Adipocyte (in vitro differentiated cells): ENCODE results near the gene KRT76.
"Not testable (repeated sequence)": the region's sequence is repeated elsewhere in the genome, so short reads cannot be mapped to it uniquely, and the experiment has no call there.

Experiments
- DNase-seq: peaks from one replicate; pipeline ENCODE4 v3.0.0-alpha.2; 2015; ENCODE audit warnings: low read depth
- H3K27me3 ChIP-seq: replicated peaks from 2 replicates; pipeline ENCODE4 v1.7.0; 2013; ENCODE audit warnings: mild to moderate bottlenecking, low read length, moderate library complexity; ENCODE audit not compliant: control insufficient read depth, insufficient read depth
- H3K36me3 ChIP-seq: 2 replicates; pipeline ENCODE4 v1.7.0; 2013; ENCODE audit warnings: low read length, mild to moderate bottlenecking, moderate library complexity; ENCODE audit not compliant: control insufficient read depth, insufficient read depth, severe bottlenecking
- H3K4me1 ChIP-seq: 2 replicates; pipeline ENCODE4 v1.7.0; 2013; ENCODE audit warnings: mild to moderate bottlenecking, low read length, moderate library complexity; ENCODE audit not compliant: control insufficient read depth, insufficient read depth
- H3K4me3 ChIP-seq: 2 replicates; pipeline ENCODE4 v1.7.0; 2013; ENCODE audit warnings: mild to moderate bottlenecking, low read length, moderate library complexity
- H3K9ac ChIP-seq: 2 replicates; pipeline ENCODE4 v1.7.0; 2013; ENCODE audit warnings: mild to moderate bottlenecking, low read length, moderate library complexity
- H3K9me3 ChIP-seq: 2 replicates; pipeline ENCODE4 v1.7.0; 2013; ENCODE audit warnings: mild to moderate bottlenecking, low read length, moderate library complexity; ENCODE audit not compliant: control insufficient read depth

Gene KRT76

DNA sequence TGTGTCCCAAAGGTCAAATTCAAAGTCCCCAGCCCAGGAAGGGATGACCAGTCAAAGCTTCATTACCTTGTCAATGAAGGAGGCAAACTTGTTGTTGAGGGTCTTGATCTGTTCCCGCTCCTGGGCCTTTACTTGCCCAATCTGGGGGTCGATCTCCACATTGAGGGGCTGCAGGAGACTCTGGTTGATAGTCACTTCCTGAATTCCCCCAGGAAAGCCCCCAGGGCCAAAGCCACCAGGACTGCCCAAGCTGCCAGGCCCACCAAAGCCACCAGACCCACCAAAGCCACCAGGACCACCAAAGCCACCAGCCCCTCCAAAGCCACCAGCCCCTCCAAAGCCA lies 18.2 kb upstream of the KRT76 start:
- DNase-seq: not testable (repeated sequence)

DNA sequence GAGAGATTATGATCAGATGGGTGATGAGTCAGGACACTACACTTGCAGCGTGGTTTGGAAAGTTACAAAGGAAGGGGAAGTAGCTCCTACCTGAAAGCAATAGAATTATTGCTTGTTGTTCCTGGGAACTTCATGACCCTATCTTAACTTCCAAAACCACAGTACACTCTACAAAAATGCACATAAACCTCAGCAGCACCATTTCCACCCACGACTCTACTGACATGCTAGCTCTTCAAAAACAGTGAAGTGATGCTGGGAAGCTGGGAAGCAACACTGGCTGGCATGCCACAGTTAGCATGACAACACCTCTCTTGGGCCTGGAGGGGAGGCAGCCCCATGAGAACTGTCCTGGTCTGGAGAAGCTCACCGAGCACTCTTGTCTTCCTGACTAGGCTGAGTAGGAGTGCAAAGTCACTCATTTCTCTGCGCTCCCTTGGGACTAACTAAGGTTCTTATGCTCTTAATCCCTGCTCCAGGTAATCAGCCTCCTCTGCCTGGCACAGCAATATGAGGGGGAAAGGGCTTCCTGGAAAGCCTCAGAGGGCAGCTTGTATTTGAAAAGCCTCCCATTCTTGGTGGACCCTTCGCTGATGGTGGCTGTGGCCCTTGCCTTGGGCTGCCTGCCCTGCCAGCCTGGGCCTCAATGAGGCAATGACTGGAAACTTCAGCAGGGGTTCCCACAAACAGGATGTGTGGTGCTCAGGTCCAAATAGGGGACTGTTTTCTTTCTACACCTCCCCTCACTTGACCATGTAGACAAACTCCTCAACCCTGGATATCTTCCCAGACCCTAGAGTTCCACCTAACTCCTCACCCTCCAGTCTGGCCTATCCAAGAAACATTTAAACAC lies 17.6 kb upstream of the KRT76 start:
- H3K36me3 ChIP-seq: no peaks in the 10 kb centered on the region
- no peak for DNase-seq
- no peaks in the 10 kb centered on the region for H3K9me3 ChIP-seq
- no peak overlapping the region for H3K4me3 ChIP-seq
- H3K4me1 ChIP-seq: no peaks in the 10 kb centered on the region
- H3K9ac ChIP-seq: no peak overlapping the region
- peaks cover 24% of the 10 kb centered on the region for H3K27me3 ChIP-seq

More for the DNA sequence above, 18.2 kb upstream of the KRT76 start:
- H3K9me3 ChIP-seq, H3K9ac ChIP-seq, H3K4me1 ChIP-seq, H3K4me3 ChIP-seq, H3K36me3 ChIP-seq: not testable (repeated sequence)
- peaks cover 21% of the 10 kb centered on the region for H3K27me3 ChIP-seq

DNA sequence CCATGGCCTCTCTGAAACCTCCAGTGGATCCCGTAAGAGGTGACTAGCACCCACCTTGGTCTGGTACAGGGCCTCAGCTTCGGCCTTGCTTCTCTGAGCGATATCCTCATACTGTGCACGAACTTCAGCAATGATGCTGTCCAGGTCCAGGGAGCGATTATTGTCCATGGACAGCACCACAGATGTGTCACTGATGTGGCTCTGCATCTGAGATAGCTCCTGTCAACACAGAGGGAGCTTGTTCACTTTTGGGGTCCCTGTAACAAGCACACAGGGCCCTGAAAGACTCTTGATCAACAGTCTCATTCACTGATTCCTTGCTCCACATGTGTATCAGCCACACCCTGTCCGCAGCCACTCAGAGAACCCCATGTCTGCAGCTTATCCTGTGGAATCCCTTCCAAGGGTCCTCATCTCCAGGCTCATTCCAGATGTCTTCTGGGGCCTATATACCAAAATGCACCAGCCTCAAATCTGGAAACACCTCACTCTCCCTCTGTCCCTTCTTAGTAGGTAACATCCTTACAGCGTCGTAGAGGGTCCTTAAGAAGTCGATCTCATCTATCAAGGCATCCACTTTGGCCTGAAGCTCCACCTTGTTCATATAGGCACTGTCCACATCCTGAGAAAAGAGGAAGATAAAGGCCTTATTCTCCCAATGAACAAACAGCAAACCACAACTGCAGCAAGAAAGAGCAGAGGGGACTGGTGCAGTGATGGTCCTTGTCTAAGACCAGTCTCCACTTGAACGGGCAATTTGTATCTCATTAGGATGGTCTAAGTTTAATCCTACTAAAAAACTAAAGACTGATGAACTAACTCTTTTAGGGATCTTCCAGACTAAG lies 15.3 kb upstream of the KRT76 start:
- no peaks in the 10 kb centered on the region for H3K36me3 ChIP-seq
- H3K4me3 ChIP-seq: no peak overlapping the region
- no peak overlapping the region for H3K9ac ChIP-seq
- no peaks in the 10 kb centered on the region for H3K9me3 ChIP-seq
- peaks cover 45% of the 10 kb centered on the region for H3K27me3 ChIP-seq
- H3K4me1 ChIP-seq: no peaks in the 10 kb centered on the region
- no peak for DNase-seq

DNA sequence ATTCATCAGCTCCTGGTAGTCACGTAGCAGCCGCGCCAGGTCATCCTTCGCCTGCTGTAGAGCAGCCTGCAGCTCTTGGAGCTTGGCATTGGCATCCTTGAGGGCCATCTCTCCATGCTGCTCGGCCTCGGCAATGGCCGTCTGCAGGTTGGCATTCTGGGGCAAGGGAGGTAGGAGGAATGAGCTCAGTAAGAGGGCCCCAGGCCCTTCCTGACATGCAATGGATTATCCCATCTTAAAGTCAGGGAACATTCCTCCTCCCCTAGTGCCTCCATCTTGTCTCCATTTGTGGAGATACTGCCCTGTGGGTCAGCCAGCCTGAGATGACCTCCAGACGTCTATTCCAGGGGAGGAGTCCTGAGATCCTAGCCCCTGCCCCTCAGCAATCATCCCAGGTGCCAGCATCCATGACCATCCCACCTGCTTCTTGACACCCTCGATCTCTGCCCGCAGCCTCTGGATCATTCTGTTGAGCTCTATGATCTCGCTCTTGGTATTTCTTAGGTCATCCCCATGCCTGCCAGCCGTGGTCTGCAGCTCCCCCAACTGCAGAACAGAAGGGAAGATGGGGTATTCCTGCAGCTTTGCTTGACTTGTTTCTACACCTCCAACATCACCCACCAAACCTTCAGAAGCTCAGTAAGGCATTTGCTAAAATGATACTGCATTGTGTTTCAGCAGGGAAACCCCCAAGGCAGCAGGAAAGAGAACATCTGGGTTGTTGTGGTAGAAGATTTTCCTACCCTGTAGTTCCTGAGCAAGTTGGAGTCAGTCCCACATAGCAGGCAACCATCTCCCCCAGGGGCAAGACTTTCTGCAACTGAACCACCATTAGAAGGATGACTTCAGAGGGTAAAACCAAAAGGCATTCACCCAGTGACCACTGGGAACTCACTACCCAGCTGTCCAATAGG lies 14.4 kb upstream of the KRT76 start:
- Histone ChIP-seq H3K9ac (no peak overlapping the region), H3K4me1 (no peaks in the 10 kb centered on the region), H3K27me3 (peaks cover 53% of the 10 kb centered on the region), H3K9me3 (no peaks in the 10 kb centered on the region), H3K36me3 (no peaks in the 10 kb centered on the region), H3K4me3 (no peak overlapping the region)
- DNase-seq: no peak

DNA sequence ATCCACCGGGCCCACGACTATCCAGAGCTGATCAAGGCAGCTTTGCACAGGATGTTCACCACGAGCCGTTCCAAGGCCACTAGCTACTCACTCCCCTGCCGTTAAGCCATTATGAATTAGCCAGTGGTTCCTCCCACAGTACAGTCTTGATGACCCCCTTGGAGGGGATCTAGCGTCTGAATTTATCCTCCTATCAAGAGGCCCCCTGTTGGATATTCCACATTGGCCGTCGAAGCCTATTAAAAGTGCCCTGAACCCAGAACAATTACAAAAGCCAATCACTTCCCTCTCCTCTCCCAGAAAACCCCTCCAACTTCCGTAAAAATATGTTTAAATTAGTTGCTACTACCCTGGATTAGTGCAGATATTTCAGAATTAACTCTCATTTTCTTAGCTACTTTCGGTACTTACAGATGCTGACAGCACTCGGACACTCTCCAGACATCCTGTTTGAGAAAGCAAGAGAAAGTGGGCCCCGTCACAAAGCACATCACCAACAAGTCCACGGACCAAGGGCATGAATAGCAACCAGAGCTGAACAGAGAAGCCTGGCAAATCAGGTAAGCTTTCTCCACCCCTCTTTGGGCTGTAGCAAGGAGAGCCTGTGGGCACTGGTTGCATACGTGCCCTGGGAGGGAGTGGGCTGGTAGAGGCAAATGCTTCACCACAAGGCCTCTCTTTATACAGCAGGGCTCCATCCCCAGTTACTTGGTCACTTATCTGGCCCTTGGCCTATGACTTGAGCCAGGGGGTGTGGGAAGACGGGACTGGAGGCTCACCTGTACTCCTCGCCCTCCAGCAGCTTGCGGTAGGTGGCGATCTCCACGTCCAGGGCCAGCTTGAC lies 13.5 kb upstream of the KRT76 start:
- Histone ChIP-seq H3K4me1 (no peaks in the 10 kb centered on the region), H3K4me3 (no peak overlapping the region), H3K36me3 (no peaks in the 10 kb centered on the region), H3K9me3 (peaks cover 1% of the 10 kb centered on the region), H3K9ac (no peak overlapping the region), H3K27me3 (peaks cover 55% of the 10 kb centered on the region)
- no peak for DNase-seq

DNA sequence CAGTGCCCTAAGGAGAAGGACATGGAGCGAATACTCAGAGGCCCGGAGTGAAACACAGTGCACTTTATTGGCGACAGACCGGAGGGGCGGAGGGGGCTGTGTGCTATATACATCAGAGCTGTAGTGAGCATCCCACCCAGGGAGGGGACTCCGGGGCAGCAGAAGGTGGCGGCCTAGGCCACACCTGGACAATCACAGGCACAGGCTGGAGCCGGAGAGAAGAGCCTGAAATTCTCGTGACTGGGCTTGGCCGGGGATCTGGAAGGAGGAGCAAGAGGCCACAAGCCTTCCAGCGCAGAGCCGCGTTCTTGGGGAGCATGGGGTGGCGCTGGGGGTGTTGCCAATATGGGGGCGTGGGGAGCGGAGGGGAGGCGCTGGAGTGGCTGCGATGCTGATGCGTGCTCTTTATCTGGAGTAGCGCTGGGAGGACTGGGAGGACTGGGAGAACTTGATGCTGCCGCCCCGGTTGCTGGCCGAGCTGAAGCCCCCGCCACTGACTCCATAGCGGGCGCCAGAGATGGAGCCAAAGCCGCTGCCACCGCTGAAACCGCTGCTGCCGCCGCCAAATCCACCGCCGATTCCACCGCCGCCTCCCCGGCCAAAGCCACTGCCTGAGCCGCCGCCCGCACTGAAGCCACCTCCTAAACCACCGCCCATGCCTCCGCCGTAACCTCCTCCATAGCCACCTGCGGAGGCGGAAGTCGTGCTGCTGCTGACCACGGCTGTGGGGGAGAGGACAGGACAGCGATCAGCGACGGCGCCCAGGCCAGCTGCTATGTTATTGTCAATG lies 12.7 kb upstream of the KRT76 start:
- no peak for DNase-seq
- no peaks in the 10 kb centered on the region for H3K4me1 ChIP-seq
- no peak overlapping the region for H3K9ac ChIP-seq
- no peaks in the 10 kb centered on the region for H3K36me3 ChIP-seq
- H3K9me3 ChIP-seq: peaks cover 5% of the 10 kb centered on the region
- no peak overlapping the region for H3K4me3 ChIP-seq
- peaks cover 63% of the 10 kb centered on the region for H3K27me3 ChIP-seq

DNA sequence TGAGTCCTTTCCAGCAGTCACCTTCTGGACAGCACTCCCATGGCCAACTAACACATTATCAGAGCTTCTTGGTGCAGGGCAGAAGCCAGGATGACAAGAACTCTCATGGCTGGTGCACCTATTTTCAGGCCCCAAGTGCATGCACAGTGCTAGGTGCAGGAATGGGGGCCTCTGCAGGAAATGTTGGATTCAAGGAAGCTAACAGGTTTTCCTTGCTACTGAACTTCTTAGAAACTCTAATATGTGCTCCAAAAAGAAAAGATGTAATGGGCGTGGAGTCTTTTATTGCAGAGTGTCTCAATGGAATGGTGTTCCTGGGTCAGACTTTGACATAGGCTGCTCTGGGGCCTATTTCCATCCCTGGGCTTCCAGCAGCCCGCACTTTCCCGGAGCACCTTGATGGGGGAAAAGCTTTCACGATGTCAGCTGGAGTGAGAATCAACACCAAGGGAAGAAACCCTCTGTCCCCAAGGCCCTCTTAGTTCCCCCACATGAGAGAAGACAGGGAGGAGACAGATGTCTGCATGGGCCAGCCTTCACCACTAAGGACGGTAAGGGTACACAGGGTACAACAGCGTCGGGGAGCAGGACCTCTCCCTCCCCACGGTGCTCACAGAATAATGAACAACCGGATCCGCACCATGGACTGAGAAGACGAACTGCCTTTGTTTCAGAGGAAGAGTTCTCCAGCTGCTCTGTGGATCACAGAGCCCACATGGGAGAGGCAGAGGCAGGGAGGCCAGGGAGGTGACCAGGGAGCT lies 11.9 kb upstream of the KRT76 start:
- Histone ChIP-seq H3K9me3 (peaks cover 5% of the 10 kb centered on the region), H3K4me1 (no peaks in the 10 kb centered on the region), H3K27me3 (peaks cover 65% of the 10 kb centered on the region), H3K9ac (no peak overlapping the region), H3K36me3 (no peaks in the 10 kb centered on the region), H3K4me3 (no peak overlapping the region)
- no peak for DNase-seq

DNA sequence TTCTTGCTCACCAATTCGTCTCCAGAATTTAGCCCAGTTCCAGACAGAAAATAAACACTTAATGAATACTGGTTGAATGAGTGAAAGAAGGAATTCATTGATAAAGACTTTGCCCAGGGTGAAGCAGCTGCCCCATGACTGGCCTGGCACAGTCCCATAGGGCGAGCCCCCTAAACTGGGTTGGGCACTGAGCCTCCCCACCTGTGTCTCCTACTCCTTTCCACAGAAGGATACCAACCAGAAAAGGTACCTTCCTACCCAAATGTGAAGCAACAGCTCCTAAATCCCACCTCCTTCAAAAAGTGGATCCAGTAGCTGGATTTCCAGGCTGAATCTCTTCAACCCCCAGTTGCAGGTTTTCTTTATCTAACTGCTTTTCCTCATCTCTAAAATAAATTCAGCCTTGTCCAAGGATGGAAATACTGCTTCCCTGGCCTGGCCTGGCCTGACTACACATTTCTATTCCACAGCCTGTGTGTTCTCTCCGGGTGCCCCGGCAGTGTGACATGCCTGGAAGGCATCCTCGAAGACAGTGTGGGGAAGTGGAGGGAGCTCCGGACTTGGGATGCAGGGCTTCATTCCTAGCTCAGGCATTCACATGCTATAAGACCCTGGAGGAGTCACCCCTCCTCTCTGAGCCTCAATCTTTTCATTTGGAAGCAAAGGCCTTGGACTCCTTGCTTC lies 11.2 kb upstream of the KRT76 start:
- H3K36me3 ChIP-seq: no peaks in the 10 kb centered on the region

More for the DNA sequence above, 11.2 kb upstream of the KRT76 start:
- DNase-seq: no peak
- peaks cover 5% of the 10 kb centered on the region for H3K9me3 ChIP-seq
- H3K4me1 ChIP-seq: no peaks in the 10 kb centered on the region
- H3K9ac ChIP-seq: no peak overlapping the region
- H3K4me3 ChIP-seq: no peak overlapping the region
- peaks cover 71% of the 10 kb centered on the region for H3K27me3 ChIP-seq
